Brain microvascular endothelial cell (primary cell): ENCODE results near the gene DCC.

Source experiments
- DNase-seq: peaks from one replicate; pipeline ENCODE4 v3.0.0-alpha.2; 2020
- H3K27ac ChIP-seq: fragments of 250-450 bp; sonication (Bioruptor Pico); 2 replicates; pipeline ENCODE4 v1.5.1; 2020; ENCODE audit warnings: mild to moderate bottlenecking, moderate library complexity
- H3K27me3 ChIP-seq: fragments of 250-450 bp; sonication (Bioruptor Pico); replicated peaks from 2 replicates; pipeline ENCODE4 v1.5.1; 2020; ENCODE audit warnings: mild to moderate bottlenecking
- H3K36me3 ChIP-seq: fragments of 250-450 bp; sonication (Bioruptor Pico); replicated peaks from 2 replicates; pipeline ENCODE4 v1.5.1; 2020; ENCODE audit warnings: mild to moderate bottlenecking
- H3K4me3 ChIP-seq: 2 replicates; pipeline ENCODE4 v1.5.1; 2011; ENCODE audit warnings: low read depth, mild to moderate bottlenecking, control low read depth, low read length, moderate library complexity
- in situ Hi-C: cut with HindIII; loops from 2 replicates; pipeline ENCODE4 v1.10.0; 2017; ENCODE audit warnings: low sequenced_read_pairs, low pct_ligation_motif_present
- TF ChIP-seq, protein P1 (sequence below): IDR thresholded peaks from 2 replicates; pipeline ENCODE4 v1.5.1; 2011; ENCODE audit warnings: low read depth, mild to moderate bottlenecking, moderate library complexity, low read length, control low read depth, inconsistent platforms; ENCODE audit errors: missing control alignments

Gene DCC

DNA sequence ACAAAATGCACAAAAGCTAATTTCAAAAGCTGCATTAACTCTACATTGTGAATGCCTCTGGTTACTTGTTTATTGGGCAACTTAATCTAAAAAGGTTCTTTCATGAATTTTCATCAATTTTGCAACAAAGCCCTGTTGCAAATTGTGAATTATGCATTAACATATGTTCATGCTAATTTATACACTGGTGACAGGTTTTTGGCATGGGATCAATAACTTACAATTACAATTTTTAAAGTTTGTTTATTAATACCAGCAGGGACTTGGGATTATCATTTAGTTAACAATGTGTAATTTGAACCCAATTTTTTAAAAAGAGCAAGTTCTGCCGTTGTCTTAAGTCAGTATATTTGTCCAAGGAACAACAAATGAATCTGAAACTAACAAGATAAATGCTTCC lies 183.6 kb downstream of the DCC start:
- H3K27me3 ChIP-seq = no peaks in the 10 kb centered on the region
- TF ChIP-seq, protein P1, sequence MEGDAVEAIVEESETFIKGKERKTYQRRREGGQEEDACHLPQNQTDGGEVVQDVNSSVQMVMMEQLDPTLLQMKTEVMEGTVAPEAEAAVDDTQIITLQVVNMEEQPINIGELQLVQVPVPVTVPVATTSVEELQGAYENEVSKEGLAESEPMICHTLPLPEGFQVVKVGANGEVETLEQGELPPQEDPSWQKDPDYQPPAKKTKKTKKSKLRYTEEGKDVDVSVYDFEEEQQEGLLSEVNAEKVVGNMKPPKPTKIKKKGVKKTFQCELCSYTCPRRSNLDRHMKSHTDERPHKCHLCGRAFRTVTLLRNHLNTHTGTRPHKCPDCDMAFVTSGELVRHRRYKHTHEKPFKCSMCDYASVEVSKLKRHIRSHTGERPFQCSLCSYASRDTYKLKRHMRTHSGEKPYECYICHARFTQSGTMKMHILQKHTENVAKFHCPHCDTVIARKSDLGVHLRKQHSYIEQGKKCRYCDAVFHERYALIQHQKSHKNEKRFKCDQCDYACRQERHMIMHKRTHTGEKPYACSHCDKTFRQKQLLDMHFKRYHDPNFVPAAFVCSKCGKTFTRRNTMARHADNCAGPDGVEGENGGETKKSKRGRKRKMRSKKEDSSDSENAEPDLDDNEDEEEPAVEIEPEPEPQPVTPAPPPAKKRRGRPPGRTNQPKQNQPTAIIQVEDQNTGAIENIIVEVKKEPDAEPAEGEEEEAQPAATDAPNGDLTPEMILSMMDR = no peak
- DNase-seq = no peak
- no peak overlapping the region for H3K4me3 ChIP-seq
- H3K27ac ChIP-seq = no peak overlapping the region
- in situ Hi-C loops = no loop called here
- H3K36me3 ChIP-seq = no peaks in the 10 kb centered on the region

DNA sequence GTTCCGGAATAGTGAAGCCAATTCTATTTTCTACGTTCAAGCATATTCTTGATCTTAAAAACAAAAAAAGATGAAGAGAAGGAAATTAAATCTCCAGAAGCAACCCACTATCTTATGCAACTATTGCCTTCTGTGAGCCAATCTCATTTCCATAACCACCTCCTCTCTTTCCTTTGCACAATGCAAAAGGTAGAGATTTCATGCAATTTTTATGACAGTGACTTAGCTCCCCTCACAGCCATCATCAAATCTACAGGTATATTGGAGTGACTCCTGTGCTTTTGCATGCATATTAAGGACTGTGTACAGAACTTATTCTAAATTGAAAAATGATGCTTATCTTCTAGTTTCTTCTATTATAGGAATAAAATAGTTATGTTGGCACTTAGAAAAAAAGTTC lies 191.8 kb downstream of the DCC start:
- DNase-seq = no peak
- H3K4me3 ChIP-seq = no peak overlapping the region
- in situ Hi-C loops = no loop called here
- H3K27me3 ChIP-seq = no peaks in the 10 kb centered on the region
- no peak overlapping the region for H3K27ac ChIP-seq
- TF ChIP-seq, protein P1 = no peak
- no peaks in the 10 kb centered on the region for H3K36me3 ChIP-seq

DNA sequence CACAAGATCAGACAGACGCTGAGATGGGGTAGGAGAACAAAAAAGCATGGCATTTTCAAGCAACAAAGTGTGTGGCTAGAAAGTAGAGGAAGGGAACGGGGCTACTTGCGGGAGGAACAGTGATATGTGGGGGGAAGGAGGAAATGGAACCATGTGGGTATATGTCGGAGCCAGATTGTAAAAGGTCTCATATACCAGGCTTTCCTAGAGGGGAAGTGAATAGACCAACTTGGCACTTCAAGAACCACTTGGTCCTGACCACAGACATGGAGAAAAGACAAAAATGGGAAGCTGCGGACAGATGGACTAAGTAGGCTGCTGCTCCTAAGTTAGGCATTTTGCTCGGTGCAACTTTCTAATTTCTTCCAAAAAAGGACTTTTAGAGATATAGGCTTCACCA lies 196.0 kb downstream of the DCC start:
- DNase-seq = no peak
- in situ Hi-C loops = no loop called here
- TF ChIP-seq, protein P1 = no peak
- Histone ChIP-seq H3K4me3 (no peak overlapping the region), H3K36me3 (no peaks in the 10 kb centered on the region), H3K27me3 (no peaks in the 10 kb centered on the region), H3K27ac (no peak overlapping the region)

DNA sequence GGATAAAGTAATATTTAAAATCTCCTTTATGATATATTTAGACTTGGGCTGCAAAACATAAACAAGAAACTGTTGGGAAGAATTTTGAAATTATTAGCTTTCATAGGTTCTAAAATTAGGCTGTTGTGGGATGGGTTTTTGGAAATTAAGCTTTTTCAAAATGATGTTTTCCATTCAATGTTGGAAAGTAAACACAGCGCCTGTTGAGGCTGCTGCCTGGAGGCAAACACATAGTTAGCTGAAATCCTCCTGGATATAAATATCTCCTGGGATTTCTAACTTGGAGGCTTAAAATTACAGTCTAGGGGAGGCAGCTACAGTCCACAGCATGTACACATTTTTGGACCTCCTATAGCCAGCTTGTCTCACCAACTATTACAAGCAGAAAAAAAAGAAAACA lies 197.3 kb downstream of the DCC start:
- no peaks in the 10 kb centered on the region for H3K36me3 ChIP-seq

DNA sequence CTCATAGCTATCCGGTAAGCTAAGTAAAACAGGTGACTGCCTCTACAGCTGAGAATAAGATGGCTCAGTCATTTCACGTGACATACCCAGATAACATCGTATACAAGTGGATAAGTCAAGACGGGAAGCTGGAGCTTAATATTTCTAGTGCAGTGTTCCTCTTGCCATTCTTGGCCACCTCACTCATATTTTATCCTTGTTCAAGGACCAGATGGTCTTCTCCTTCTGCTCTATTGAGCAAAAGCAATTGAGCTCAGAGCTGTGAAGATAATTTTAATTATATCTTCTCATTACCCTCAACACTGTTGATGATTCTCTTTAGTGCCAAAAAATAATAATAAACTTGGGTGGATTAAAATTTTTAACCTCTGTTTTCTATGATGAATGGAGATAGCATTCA lies 201.1 kb downstream of the DCC start:
- no peaks in the 10 kb centered on the region for H3K27me3 ChIP-seq
- H3K4me3 ChIP-seq = no peak overlapping the region
- no peak for DNase-seq
- H3K36me3 ChIP-seq = no peaks in the 10 kb centered on the region
- H3K27ac ChIP-seq = no peak overlapping the region
- TF ChIP-seq, protein P1 = no peak
- in situ Hi-C loops = no loop called here

More for the DNA sequence above, 197.3 kb downstream of the DCC start:
- no peak overlapping the region for H3K27ac ChIP-seq
- no peak overlapping the region for H3K4me3 ChIP-seq
- TF ChIP-seq, protein P1 = no peak
- DNase-seq = no peak
- in situ Hi-C loops = no loop called here
- no peaks in the 10 kb centered on the region for H3K27me3 ChIP-seq

DNA sequence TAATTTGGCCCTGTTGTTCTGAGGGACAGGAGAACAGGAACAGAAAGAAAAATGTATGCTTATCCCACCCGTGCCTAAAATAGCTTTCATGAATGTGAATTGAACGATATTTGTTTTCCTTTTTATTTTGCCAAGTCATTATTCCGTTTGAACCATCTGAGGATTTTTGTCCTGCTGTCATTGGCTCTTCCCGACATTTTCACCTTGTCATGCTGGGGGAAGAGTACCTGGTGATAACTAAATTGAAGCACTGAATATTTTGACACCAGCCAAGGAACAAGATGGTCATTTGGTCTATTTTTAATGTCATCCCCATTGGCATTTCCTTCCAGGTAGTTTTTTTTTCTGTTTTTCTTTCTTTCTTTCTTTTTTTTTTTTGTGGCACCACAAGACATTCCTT lies 204.1 kb downstream of the DCC start:
- H3K4me3 ChIP-seq = no peak overlapping the region
- H3K27ac ChIP-seq = no peak overlapping the region
- TF ChIP-seq, protein P1 = no peak
- no peaks in the 10 kb centered on the region for H3K27me3 ChIP-seq
- in situ Hi-C loops = no loop called here
- H3K36me3 ChIP-seq = no peaks in the 10 kb centered on the region
- no peak for DNase-seq
